ENCODE data around the gene GLRX5.

GLRX5 gene

DNA sequence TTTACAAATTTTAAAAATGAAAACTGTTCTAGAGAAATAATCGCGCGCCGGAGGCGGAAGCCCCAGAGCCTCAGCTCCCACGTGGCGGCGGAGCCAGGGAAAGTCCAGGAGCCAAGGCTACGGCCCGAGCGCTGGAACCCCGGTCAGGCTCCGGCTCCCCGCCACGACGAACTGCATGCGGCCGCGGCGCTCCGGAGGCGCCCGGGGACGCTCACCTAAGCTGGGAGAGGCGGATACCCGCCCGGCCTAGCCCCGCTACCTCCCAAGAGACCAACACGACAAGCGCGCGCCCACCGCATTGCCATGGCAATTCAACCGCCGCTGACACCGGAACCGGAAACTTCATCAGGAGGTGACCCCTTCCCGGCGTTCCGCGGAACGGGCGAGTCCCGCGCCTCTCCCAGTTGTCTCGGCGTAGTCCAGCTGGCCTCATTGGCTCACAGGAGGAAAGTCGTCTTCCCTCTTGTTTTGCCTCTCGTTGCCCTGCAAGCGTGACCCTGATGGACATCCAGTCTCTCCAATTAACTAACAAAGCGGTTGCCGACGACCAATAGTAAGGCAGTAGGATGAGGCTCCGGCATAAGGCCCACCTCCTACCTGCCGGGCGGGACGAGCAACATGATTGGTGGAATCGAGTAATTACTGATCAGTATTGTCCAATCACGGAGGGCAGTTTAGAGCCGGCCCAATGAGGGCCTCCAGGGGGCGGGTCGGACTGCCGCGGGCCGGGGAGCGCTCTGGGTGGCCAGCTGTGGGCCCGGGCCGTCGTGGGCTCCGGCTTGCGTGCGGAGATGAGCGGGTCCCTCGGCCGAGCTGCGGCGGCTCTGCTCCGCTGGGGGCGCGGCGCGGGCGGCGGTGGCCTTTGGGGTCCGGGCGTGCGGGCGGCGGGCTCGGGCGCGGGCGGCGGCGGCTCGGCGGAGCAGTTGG lies at the start of gene GLRX5:
TSS of gene GLRX5 (plus strand) at position 752 of the 927 bp plus-strand sequence. CDS start at position 792, 40 bp downstream.
- no peaks in the 10 kb centered on the region for H3K27me3 Mint-ChIP-seq
- peaks cover 5% of the 10 kb centered on the region for H3K36me3 Mint-ChIP-seq

DNA sequence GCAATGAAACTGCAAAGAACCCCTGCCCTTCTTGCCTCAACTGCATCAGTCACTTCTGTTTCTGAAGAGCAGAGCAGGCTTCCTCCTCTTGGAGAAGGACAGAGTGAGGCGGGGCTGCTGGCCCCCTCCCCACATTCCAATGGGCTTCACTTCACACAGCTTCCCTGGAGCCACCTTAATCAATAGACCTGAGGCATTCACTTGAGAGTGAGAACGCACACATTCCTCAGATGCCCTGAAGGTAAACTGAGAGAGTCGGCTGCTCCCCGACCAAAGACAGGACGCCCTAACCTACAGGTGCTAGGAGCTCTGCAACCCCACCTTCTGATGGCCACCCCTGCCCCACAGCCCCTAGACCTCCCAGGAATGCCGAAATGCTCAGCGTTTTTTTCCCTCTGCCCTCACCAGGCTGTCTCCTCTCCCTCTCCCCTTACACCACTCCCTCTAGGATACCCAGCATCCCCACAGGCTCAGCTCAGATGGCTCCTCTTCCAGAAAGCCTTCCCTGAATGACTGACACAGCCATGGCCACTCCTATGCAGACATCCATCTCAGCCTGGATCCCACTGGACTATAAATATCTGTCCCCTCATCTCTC lies 49.5 kb upstream of the GLRX5 start:
- peak overlapping the region; percentile 75 for H3K27ac Mint-ChIP-seq
- no peaks in the 10 kb centered on the region for H3K9me3 Mint-ChIP-seq
- no peak for ATAC-seq
- peaks cover 8% of the 10 kb centered on the region for H3K36me3 Mint-ChIP-seq
- H3K4me1 Mint-ChIP-seq = peaks cover 82% of the 10 kb centered on the region
- H3K27me3 Mint-ChIP-seq = no peaks in the 10 kb centered on the region
- H3K4me3 Mint-ChIP-seq = no peak overlapping the region

More for the DNA sequence above, at the start of gene GLRX5:
- Mint-ChIP-seq H3K27ac (peak within 1 kb of the TSS; percentile 88), H3K4me1 (peaks cover 51% of the 10 kb centered on the region), H3K9me3 (no peaks in the 10 kb centered on the region), H3K4me3 (peak within 1 kb of the TSS; percentile 91)
- peak; percentile 96 for ATAC-seq

DNA sequence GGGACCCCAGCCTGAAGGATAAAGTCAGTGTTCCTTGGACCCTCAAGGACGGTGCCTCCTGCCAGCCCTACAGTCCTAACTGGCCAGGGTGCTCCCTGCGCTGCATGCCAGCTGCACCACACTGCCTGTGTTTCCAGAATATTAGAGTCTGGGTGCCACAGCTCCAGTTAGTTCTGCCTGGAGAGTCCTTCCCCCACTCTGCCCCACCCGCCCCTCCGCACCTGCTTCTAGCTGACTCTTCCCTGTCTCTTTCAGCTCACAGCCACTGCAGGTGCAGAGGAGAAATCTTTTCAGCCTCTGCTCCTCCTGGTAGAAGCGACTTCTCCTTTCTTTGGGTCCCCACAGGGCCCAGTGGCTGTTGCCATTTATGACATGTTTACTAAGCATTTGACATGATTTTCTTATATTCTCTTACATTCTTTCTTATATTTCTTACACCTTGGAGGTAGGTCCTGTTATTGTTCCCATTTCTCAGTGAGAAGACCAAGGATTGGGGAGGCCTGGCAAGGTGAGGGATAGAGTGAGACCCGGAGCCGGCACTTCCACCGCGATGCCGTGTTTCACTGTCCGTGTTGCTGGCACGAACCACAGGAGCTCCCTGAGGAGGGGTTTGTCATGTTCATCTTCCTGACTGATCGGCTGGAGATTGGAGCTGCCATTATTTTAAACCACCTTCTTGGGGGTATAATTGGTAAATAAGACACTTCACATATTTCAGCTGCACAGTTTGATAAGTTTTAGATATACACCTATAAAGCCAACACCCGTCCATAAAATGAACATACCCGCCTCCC lies 47.8 kb upstream of the GLRX5 start:
- Mint-ChIP-seq H3K9me3 (no peaks in the 10 kb centered on the region), H3K36me3 (peaks cover 15% of the 10 kb centered on the region), H3K27me3 (no peaks in the 10 kb centered on the region), H3K4me3 (peak overlapping the region; percentile 62), H3K4me1 (peaks cover 85% of the 10 kb centered on the region), H3K27ac (peak overlapping the region; percentile 75)
- peak; percentile 90 for ATAC-seq

DNA sequence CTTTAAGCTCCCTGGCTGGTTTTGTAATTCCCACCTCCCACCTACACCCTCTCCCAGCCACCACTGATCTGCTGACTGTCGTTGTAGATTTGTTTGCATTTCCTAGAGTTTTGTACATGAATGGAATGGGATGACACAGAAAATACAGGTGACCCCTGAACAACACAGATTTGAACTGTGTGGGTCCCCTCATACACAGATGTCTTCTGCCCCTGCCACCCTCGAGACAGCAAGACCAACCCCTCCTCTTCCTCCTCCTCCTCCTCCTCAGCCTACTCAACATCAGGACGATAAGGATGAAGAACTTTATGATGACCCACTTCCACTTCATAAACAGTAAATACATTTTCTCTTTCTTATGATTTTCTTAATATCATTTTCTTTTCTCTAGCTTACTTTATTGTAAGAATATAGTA lies 47.2 kb upstream of the GLRX5 start:
- Mint-ChIP-seq H3K27me3 (no peaks in the 10 kb centered on the region), H3K27ac (peak overlapping the region; percentile 75), H3K9me3 (no peaks in the 10 kb centered on the region), H3K36me3 (peaks cover 20% of the 10 kb centered on the region), H3K4me3 (no peak overlapping the region), H3K4me1 (peaks cover 85% of the 10 kb centered on the region)
- ATAC-seq = no peak

GRCh38 chr14:95488376-95489213 lies 46.3 kb upstream of the GLRX5 start:
- Mint-ChIP-seq H3K27ac (peak overlapping the region; percentile 75), H3K4me1 (peaks cover 77% of the 10 kb centered on the region), H3K27me3 (no peaks in the 10 kb centered on the region), H3K4me3 (no peak overlapping the region), H3K36me3 (peaks cover 20% of the 10 kb centered on the region), H3K9me3 (no peaks in the 10 kb centered on the region)
- no peak for ATAC-seq

GRCh38 chr14:95489214-95490137 lies 45.4 kb upstream of the GLRX5 start:
- Mint-ChIP-seq H3K27ac (peak overlapping the region; percentile 44), H3K27me3 (no peaks in the 10 kb centered on the region), H3K9me3 (no peaks in the 10 kb centered on the region), H3K36me3 (peaks cover 18% of the 10 kb centered on the region), H3K4me3 (no peak overlapping the region), H3K4me1 (peaks cover 75% of the 10 kb centered on the region)
- ATAC-seq = no peak

DNA sequence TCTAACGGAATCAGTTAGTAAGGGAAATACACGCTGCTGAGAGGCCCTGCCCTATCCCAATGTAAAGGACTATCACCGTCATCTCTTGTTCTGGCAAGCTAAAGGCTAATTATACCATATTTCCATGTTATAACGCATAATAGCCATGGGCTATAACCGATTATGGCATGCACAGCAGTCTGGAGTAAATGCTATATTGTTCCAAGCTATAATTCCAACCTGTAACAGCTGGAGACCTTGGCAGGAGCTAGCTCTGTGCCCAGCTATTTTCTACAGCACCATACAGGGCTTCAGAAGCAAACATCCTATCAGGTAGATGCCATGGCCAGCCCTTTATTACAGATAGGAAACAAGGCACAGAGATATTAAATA lies 44.7 kb upstream of the GLRX5 start:
- no peak for ATAC-seq
- Mint-ChIP-seq H3K27ac (peak overlapping the region; percentile 27), H3K4me1 (peaks cover 77% of the 10 kb centered on the region), H3K9me3 (no peaks in the 10 kb centered on the region), H3K36me3 (peaks cover 17% of the 10 kb centered on the region), H3K27me3 (no peaks in the 10 kb centered on the region), H3K4me3 (no peak overlapping the region)

- Mint-ChIP-seq H3K9me3 (no peaks in the 10 kb centered on the region), H3K36me3 (peaks cover 17% of the 10 kb centered on the region), H3K27ac (peak overlapping the region; percentile 27), H3K4me3 (no peak overlapping the region), H3K27me3 (no peaks in the 10 kb centered on the region), H3K4me1 (peaks cover 77% of the 10 kb centered on the region)
- no peak for ATAC-seq
Measured at GRCh38 chr14:95490727-95491451, 44.0 kb upstream of the GLRX5 start.

- Mint-ChIP-seq H3K9me3 (no peaks in the 10 kb centered on the region), H3K36me3 (peaks cover 17% of the 10 kb centered on the region), H3K4me3 (no peak overlapping the region), H3K4me1 (peaks cover 77% of the 10 kb centered on the region), H3K27me3 (no peaks in the 10 kb centered on the region), H3K27ac (no peak overlapping the region)
- no peak for ATAC-seq
Measured at GRCh38 chr14:95491936-95492608, 42.8 kb upstream of the GLRX5 start.

GRCh38 chr14:95493503-95493902 lies 41.3 kb upstream of the GLRX5 start:
- Mint-ChIP-seq H3K4me1 (peaks cover 74% of the 10 kb centered on the region), H3K9me3 (no peaks in the 10 kb centered on the region), H3K4me3 (no peak overlapping the region), H3K36me3 (peaks cover 17% of the 10 kb centered on the region), H3K27me3 (no peaks in the 10 kb centered on the region), H3K27ac (peak overlapping the region; percentile 91)
- ATAC-seq = no peak

DNA sequence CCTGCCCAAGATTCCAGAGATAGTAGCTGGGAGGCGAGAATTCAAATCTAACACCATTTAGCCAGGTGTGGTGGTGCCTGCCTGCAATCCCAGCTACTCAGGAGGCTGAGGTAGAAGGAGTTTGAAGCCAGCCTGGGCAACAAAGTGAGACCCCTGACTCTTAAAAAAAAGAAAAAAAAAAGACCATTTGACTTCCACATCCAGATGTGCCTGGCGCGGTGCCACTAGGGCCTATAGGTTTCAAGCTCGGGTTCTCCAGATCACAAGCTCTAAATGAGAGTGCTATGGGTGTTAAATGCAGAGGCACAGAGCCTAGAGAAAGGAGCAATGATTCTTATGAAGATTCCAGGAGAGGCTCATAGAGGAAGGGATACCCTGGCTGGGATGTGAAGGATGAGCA lies 40.9 kb upstream of the GLRX5 start:
- no peak for ATAC-seq
- no peaks in the 10 kb centered on the region for H3K9me3 Mint-ChIP-seq
- peaks cover 17% of the 10 kb centered on the region for H3K36me3 Mint-ChIP-seq
- peaks cover 74% of the 10 kb centered on the region for H3K4me1 Mint-ChIP-seq
- no peaks in the 10 kb centered on the region for H3K27me3 Mint-ChIP-seq
- H3K4me3 Mint-ChIP-seq = peak overlapping the region; percentile 1
- peak overlapping the region; percentile 91 for H3K27ac Mint-ChIP-seq

DNA sequence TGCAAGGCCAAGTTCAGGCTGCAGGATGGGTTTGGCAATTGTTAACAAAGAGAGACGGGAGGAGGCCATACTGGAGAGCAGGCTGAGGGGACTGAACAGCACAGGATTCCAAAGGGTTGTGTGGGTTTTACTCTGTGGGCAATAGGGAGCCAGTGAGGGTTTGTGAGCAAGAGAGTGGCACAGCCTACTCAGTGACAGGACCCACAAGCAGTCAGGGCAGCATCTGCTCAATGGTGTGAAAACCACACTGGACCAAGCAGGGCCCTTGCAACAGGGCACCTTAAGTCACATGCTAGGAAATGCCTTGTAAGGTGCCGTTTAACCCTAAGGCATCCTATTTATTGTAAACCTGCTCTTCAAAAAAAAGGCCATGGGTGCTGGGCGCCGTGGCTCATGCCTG lies 40.4 kb upstream of the GLRX5 start:
- Mint-ChIP-seq H3K4me1 (peaks cover 76% of the 10 kb centered on the region), H3K27me3 (no peaks in the 10 kb centered on the region), H3K27ac (peak overlapping the region; percentile 91), H3K9me3 (no peaks in the 10 kb centered on the region), H3K36me3 (peaks cover 22% of the 10 kb centered on the region), H3K4me3 (peak overlapping the region; percentile 65)
- ATAC-seq = no peak

DNA sequence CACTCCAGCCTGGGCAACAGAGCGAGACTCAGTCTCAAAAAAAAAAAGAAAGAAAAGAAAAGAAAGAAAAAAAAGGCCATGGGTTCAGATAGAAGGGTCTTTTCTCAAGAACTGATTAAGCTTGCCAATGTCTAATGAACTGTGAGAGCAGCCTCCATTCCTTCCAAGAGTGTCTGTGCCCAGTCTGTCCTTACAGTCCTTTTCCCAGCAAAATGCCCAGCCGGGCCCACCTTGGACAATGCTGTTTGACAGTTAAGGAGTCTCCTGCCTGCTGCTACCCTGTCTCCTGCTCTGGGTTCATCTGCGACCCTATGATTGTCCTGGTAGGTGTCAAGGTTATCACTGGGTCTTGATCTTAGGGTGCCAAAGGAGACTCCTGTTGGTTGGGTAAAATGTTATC lies 39.8 kb upstream of the GLRX5 start:
- Mint-ChIP-seq H3K27ac (peak overlapping the region; percentile 91), H3K4me1 (peaks cover 78% of the 10 kb centered on the region), H3K27me3 (no peaks in the 10 kb centered on the region), H3K9me3 (no peaks in the 10 kb centered on the region), H3K4me3 (peak overlapping the region; percentile 65), H3K36me3 (peaks cover 23% of the 10 kb centered on the region)
- ATAC-seq = peak; percentile 13

Measured in stimulated activated memory B cell treated with anti-CD40 and anti-IgM and Interleukin-4, amounts not matched to agents 10 μg/mL and 1 μg/mL and 100 μg/mL, for 72 hours (primary cell).